ENCODE measurements around the gene SNX17.
A peak's percentile ranks its signal among the peaks of the same experiment; 100 is the strongest.
"Not testable (repeated sequence)": the region's sequence is repeated elsewhere in the genome, so short reads cannot be mapped to it uniquely, and the experiment has no call there.

Gene SNX17

DNA sequence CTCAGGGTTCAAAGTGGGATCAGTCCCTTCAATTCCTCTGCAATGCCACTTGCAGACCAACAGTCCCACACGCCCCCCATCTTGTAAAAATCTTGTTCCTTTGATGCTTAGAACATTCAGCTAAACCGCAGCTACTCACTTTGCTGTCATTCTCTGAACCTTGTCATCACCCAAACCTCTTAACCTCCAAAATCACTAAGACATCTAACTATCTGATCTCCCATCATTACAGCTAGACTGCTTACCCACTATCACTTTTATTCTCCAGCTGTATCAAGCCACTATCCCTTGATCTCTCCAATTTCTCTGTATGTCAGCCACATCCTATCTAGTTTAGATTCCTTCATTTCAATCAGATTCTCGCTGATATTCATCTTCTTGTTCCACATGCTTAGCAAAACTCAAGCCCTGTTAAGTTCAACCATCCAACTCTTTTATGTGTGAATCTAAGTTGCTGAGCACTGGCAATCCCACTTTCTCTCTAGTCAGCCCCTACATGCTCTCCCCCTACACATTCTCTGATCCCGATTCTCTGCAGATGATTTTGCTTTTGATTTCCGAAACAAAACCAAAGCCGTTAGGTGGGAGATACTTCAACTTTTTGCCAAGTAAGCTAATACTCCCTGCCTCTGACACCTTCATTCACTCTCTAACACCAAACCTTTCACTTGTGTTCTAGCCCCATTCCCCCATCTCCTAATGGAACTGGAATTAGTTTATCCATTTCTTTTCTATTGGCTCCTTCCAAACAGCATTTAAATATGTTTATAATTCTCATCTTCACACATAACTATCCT lies 18.4 kb upstream of the SNX17 start:
- no peak for DNase-seq (ENCODE audit: low read depth)
- Histone ChIP-seq H3K36me3 (ENCODE audit: control insufficient read depth, insufficient read depth, low read length, severe bottlenecking) (peaks cover 6% of the 10 kb centered on the region), H3K4me1 (ENCODE audit: control insufficient read depth, insufficient read depth, low read length) (peaks cover 37% of the 10 kb centered on the region), H3K9ac (ENCODE audit: low read length) (no peak overlapping the region), H3K9me3 (ENCODE audit: control insufficient read depth, low read length) (no peaks in the 10 kb centered on the region), H3K4me3 (ENCODE audit: low read length) (no peak overlapping the region), H3K27me3 (replicated peaks; ENCODE audit: control insufficient read depth, insufficient read depth, low read length) (no peaks in the 10 kb centered on the region)

DNA sequence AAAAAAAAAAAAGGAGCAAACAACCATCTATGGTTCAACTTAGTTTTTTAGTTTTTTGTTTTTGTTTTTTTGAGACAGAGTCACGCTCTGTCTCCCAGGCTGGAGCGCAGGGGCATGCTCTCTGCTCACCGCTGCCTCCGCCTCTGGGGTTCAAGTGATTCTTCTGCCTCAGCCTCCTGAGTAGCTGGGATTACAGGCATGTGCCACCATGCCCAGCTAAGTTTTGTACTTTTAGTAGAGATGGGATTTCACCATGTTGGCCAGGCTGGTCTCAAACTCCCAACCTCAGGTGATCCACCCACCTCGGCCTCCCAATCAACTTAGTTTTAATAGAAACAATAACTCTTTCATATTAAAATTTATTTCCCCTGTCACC lies 17.0 kb upstream of the SNX17 start:
- Histone ChIP-seq H3K4me3 (ENCODE audit: low read length) (peak overlapping the region; percentile 63), H3K4me1 (ENCODE audit: control insufficient read depth, insufficient read depth, low read length) (peaks cover 34% of the 10 kb centered on the region)
- not testable (repeated sequence) for H3K9ac ChIP-seq (ENCODE audit: low read length); H3K36me3 ChIP-seq (ENCODE audit: control insufficient read depth, insufficient read depth, low read length, severe bottlenecking); H3K9me3 ChIP-seq (ENCODE audit: control insufficient read depth, low read length); DNase-seq (ENCODE audit: low read depth); H3K27me3 ChIP-seq (replicated peaks; ENCODE audit: control insufficient read depth, insufficient read depth, low read length)

DNA sequence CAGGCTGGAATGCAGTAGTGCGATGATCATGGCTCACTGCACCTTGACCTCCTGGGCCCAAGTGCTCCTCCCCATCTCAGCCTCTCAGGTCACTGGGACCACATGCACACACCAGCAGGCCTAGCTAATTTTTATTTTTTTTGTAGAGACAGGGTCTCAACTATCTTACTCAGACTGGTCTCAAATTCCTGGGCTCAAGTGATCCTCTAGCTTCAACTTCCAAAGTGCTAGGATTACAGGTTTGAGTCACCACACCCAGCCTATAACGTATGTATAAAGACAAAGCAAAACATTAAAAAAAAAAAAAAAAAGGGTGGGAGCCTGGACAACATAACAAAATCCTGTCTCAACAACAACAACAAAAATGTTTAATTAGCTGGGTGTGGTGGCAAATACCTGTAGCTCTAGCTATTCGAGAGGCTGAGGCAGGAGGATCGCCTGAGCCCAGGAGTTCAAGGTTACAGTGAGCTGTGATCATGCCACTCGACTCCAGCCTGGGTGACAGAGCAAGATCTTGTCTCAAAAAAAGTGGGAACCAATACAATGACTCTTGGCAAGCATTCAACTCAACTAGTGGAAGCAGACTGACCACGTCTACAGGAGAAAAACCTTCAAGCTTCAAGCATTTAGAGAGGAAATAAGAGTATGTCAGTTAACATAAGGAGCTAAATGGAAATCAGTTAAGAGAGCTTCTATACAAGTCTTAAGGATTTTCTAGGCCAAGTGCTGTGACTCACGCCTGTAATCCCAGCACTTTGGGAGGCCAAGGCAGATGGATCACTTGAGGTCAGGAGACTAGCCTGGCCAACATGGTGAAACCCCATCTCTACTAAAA lies 16.4 kb upstream of the SNX17 start:
- no peaks in the 10 kb centered on the region for H3K27me3 ChIP-seq (replicated peaks; ENCODE audit: control insufficient read depth, insufficient read depth, low read length)
- peaks cover 6% of the 10 kb centered on the region for H3K36me3 ChIP-seq (ENCODE audit: control insufficient read depth, insufficient read depth, low read length, severe bottlenecking)
- DNase-seq (ENCODE audit: low read depth) = peak; percentile 20
- peak overlapping the region; percentile 63 for H3K4me3 ChIP-seq (ENCODE audit: low read length)
- peak overlapping the region; percentile 48 for H3K9ac ChIP-seq (ENCODE audit: low read length)
- no peaks in the 10 kb centered on the region for H3K9me3 ChIP-seq (ENCODE audit: control insufficient read depth, low read length)
- H3K4me1 ChIP-seq (ENCODE audit: control insufficient read depth, insufficient read depth, low read length) = peaks cover 35% of the 10 kb centered on the region

DNA sequence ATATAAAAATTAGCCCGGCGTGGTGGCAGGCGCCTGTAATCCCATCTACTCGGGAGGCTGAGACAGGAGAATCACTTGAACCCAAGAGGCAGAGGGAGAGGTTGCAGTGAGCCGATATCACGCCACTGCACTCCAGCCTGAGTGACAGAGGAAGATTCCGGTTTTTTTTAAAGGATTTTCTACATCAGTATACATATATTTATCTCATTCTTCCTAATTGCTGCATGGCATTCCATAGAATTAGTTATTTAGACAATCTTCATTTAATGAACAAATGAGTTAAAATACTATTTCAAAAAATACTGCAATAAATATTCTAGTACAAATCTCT lies 15.9 kb upstream of the SNX17 start:
- Histone ChIP-seq H3K27me3 (replicated peaks; ENCODE audit: control insufficient read depth, insufficient read depth, low read length) (no peaks in the 10 kb centered on the region), H3K4me1 (ENCODE audit: control insufficient read depth, insufficient read depth, low read length) (peaks cover 35% of the 10 kb centered on the region), H3K9me3 (ENCODE audit: control insufficient read depth, low read length) (no peaks in the 10 kb centered on the region), H3K4me3 (ENCODE audit: low read length) (no peak overlapping the region), H3K9ac (ENCODE audit: low read length) (no peak overlapping the region), H3K36me3 (ENCODE audit: control insufficient read depth, insufficient read depth, low read length, severe bottlenecking) (peaks cover 6% of the 10 kb centered on the region)
- no peak for DNase-seq (ENCODE audit: low read depth)

DNA sequence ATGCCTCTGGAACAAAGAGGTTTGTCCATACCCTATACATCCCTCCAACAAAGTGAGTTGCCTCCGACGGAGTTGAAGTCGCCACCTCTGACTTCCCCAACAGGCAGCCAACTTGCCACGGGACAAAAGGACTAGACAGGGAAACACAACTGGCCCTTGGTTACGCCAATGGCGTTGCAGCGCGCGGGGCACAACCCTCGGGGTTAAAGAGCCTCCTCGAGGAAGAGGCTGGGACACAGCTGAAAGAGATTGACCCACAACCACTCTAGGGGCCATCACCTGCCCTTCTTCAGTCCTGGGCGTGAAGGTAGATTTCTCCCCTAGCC lies 14.4 kb upstream of the SNX17 start:
- peaks cover 35% of the 10 kb centered on the region for H3K4me1 ChIP-seq (ENCODE audit: control insufficient read depth, insufficient read depth, low read length)
- peak overlapping the region; percentile 97 for H3K4me3 ChIP-seq (ENCODE audit: low read length)
- peak; percentile 65 for DNase-seq (ENCODE audit: low read depth)
- H3K9me3 ChIP-seq (ENCODE audit: control insufficient read depth, low read length) = no peaks in the 10 kb centered on the region
- no peaks in the 10 kb centered on the region for H3K36me3 ChIP-seq (ENCODE audit: control insufficient read depth, insufficient read depth, low read length, severe bottlenecking)
- H3K27me3 ChIP-seq (replicated peaks; ENCODE audit: control insufficient read depth, insufficient read depth, low read length) = no peaks in the 10 kb centered on the region
- H3K9ac ChIP-seq (ENCODE audit: low read length) = peak overlapping the region; percentile 100

DNA sequence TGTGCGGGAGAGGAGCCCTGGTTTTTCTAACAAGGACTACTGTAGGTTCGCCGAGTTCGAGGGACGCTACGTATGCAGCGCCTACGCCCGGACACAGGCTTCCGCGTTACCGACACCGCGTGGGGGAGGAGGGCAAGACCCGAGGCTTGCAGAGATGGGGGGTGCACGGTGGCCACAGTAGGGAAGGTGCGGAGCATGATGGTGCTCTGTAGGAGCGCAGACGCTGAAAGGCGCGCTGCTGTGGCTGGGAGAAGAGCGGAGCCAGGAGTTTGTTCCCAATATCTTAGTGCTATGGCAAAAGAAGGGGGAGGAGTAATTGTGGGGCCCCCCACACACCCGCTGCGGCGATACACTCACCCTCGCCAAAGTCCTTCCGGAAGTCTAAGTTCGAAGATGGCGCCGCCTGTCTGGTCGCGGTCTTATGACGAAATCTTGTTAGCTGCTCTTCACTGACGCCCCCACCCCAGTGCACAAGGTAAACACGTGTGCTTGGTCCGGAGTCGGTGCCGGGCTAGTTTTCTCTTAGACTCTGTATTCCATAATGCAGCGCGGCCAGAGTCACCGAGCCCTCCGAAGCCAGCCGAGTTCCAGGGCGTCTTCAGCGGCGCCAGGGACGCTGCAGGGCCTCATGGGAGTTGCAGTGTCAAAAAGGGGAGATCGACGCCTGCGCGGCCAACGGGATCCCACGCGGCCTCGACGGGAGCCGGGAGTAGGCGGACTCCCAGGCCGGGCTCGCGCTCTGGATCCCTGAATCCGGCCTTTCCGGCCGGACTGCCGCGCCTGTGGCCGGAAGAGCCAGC lies 13.8 kb upstream of the SNX17 start, which contains the start of gene GTF3C2:
Gene GTF3C2, minus strand, starts transcription at position 383 of the 800 bp plus-strand sequence. CDS start 13,210 bp downstream, outside the sequence.
- Histone ChIP-seq H3K9me3 (ENCODE audit: control insufficient read depth, low read length) (no peaks in the 10 kb centered on the region), H3K4me1 (ENCODE audit: control insufficient read depth, insufficient read depth, low read length) (peaks cover 35% of the 10 kb centered on the region), H3K27me3 (replicated peaks; ENCODE audit: control insufficient read depth, insufficient read depth, low read length) (no peaks in the 10 kb centered on the region), H3K4me3 (ENCODE audit: low read length) (peak within 1 kb of the TSS; percentile 97), H3K9ac (ENCODE audit: low read length) (peak within 1 kb of the TSS; percentile 100), H3K36me3 (ENCODE audit: control insufficient read depth, insufficient read depth, low read length, severe bottlenecking) (no peaks in the 10 kb centered on the region)
- peak; percentile 98 for DNase-seq (ENCODE audit: low read depth)

DNA sequence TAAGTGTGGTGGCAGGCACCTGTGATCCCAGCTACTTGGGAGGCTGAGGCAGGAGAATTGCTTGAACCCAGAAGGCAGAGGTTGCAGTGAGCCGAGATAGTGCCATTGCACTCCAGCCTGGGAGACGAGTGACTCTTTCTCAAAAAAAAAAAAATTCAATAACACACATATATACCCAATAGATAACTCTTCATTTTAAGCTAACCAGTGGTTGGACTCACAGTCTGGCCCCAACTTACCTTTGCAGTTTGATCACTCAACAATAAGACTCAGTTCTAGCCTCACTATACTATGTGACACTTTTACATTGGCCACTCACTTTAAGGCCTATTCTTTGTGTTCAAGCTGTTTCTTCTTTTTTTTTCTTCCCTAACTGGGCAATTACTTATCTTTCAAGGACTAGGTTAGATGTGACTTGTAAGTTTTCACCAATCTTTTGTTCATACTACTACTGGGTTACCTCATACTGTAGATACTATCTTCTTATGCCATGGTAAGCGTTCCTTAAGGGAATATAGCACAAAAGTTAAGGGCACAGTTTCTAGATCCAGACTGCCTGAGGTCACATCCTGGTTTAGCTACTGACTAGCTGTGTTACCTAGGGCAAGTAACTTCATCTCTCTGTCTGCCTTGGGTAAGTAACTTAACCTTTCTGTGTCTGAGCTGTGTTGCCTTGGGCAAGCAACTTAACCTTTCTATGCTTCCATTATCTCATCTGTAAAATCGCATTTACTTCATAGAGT lies 7.6 kb upstream of the SNX17 start:
- H3K27me3 ChIP-seq (replicated peaks; ENCODE audit: control insufficient read depth, insufficient read depth, low read length) = no peaks in the 10 kb centered on the region
- H3K9me3 ChIP-seq (ENCODE audit: control insufficient read depth, low read length) = no peaks in the 10 kb centered on the region
- H3K4me3 ChIP-seq (ENCODE audit: low read length) = no peak overlapping the region
- no peak overlapping the region for H3K9ac ChIP-seq (ENCODE audit: low read length)
- DNase-seq (ENCODE audit: low read depth) = no peak
- H3K36me3 ChIP-seq (ENCODE audit: control insufficient read depth, insufficient read depth, low read length, severe bottlenecking) = peaks cover 43% of the 10 kb centered on the region
- H3K4me1 ChIP-seq (ENCODE audit: control insufficient read depth, insufficient read depth, low read length) = peaks cover 6% of the 10 kb centered on the region

DNA sequence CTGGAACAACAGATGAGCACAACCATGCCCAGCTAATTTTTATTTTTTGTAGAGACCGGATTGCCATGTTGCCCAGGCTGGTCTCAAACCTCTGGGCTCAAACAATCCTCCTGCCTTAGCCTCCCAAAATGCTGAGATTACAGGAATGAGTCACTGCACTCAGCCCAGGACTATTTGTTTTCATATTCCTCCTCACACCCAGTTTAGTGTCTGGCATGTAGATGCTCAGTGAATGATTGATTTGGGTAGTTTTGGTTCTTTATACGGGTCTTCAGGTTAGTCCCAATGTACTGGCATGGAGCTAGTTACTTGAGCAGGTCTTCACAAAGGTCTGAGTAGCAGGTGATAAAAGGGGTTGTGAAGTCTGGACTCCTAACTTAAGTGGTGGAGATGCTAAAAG lies 6.5 kb upstream of the SNX17 start:
- no peaks in the 10 kb centered on the region for H3K27me3 ChIP-seq (replicated peaks; ENCODE audit: control insufficient read depth, insufficient read depth, low read length)
- DNase-seq (ENCODE audit: low read depth) = no peak
- H3K9me3 ChIP-seq (ENCODE audit: control insufficient read depth, low read length) = no peaks in the 10 kb centered on the region
- no peak overlapping the region for H3K9ac ChIP-seq (ENCODE audit: low read length)
- peaks cover 53% of the 10 kb centered on the region for H3K36me3 ChIP-seq (ENCODE audit: control insufficient read depth, insufficient read depth, low read length, severe bottlenecking)
- no peak overlapping the region for H3K4me3 ChIP-seq (ENCODE audit: low read length)
- peaks cover 3% of the 10 kb centered on the region for H3K4me1 ChIP-seq (ENCODE audit: control insufficient read depth, insufficient read depth, low read length)

DNA sequence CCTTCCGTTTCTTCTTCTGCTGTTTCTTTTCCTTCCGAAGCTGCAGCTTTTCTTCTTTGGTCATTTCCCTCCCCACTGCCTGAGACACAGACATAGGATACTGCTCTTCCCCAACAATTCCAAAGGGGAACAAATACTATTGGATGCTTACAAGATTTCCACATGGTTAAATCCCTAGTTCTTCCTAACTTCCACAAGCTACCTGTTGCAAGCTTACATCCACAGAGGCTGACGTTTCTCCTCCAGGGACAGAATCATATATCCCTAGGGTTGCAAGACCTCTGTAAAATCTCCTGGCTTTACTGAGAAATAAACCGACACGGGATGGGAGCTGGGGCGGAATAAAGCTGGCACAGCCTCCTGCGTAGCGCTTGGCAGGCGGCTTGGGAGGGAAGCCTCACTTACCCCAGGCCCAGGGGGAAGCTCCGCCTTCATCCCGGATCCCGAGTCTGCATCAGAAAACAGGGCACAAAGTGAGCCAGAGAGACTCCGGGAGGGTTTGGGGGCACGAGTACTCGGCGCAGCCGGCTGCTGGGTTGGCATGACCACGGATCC lies 868 bp upstream of the SNX17 start:
- peak overlapping the region; percentile 99 for H3K9ac ChIP-seq (ENCODE audit: low read length)
- no peaks in the 10 kb centered on the region for H3K9me3 ChIP-seq (ENCODE audit: control insufficient read depth, low read length)
- peak overlapping the region; percentile 96 for H3K4me3 ChIP-seq (ENCODE audit: low read length)
- H3K36me3 ChIP-seq (ENCODE audit: control insufficient read depth, insufficient read depth, low read length, severe bottlenecking) = peaks cover 67% of the 10 kb centered on the region
- no peaks in the 10 kb centered on the region for H3K27me3 ChIP-seq (replicated peaks; ENCODE audit: control insufficient read depth, insufficient read depth, low read length)
- DNase-seq (ENCODE audit: low read depth) = no peak
- peaks cover 35% of the 10 kb centered on the region for H3K4me1 ChIP-seq (ENCODE audit: control insufficient read depth, insufficient read depth, low read length)

DNA sequence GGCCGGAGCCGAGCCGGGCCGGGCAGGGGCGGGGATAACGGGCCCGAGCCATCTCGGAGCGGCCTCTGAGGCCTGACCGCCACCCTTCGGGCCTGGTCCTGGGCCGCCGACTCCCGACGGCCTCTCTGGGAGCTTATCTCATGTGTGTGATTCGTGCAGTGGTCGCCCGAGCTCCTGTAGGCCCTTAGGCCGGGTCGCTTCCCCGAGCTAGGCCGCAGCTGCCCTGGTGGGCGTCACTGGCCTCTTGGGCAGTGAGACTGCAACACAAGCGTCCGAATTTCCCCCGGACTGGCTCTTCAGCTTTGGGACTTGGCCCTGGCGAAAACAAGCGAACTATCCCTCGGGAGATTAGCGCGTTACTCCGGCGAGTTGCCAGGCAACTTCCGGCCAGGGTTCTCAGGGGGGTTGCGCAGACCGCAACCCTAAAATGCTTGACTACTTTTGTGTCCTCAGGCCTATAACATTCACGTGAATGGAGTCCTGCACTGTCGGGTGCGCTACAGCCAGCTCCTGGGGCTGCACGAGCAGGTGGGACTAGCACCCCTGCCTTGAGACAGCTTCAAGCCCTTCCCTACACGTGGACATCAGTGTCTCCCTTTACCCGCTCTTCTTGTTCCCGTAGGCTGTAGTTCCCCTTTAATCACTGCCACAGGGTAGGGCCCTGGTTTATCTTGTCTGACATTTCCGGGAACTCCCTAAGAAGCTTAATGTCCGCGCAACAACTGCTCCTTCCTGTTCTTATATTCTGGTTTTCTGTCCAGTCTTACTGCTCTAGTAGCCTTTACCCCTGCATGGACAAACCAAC lies 602 bp downstream of the SNX17 start:
- H3K36me3 ChIP-seq (ENCODE audit: control insufficient read depth, insufficient read depth, low read length, severe bottlenecking) = peaks cover 68% of the 10 kb centered on the region

More for the DNA sequence above, 602 bp downstream of the SNX17 start:
- DNase-seq (ENCODE audit: low read depth) = peak; percentile 59
- Histone ChIP-seq H3K9ac (ENCODE audit: low read length) (peak overlapping the region; percentile 99), H3K4me1 (ENCODE audit: control insufficient read depth, insufficient read depth, low read length) (peaks cover 35% of the 10 kb centered on the region), H3K27me3 (replicated peaks; ENCODE audit: control insufficient read depth, insufficient read depth, low read length) (no peaks in the 10 kb centered on the region), H3K9me3 (ENCODE audit: control insufficient read depth, low read length) (no peaks in the 10 kb centered on the region), H3K4me3 (ENCODE audit: low read length) (peak overlapping the region; percentile 96)

Data from adipocyte (in vitro differentiated cells).